NCI-H1092 (cell line): ENCODE data around the gene SLC6A18.

Experiments used
- DNase-seq: peaks from one replicate; lab custom pipeline; 2025; lab: John Stamatoyannopoulos, UW

SLC6A18 gene

GRCh38 chr5:1231354-1231905 lies 6.2 kb downstream of the SLC6A18 start:
- no peak for DNase-seq

- no peak for DNase-seq
Measured at GRCh38 chr5:1232780-1233179, 7.6 kb downstream of the SLC6A18 start.

- no peak for DNase-seq
Measured at GRCh38 chr5:1235379-1235778, 10.2 kb downstream of the SLC6A18 start.

GRCh38 chr5:1235838-1236237 lies 10.7 kb downstream of the SLC6A18 start:
- DNase-seq, result no peak

- peak; percentile 36 for DNase-seq
Measured at GRCh38 chr5:1239505-1240251, 14.5 kb downstream of the SLC6A18 start.

- no peak for DNase-seq
Measured at GRCh38 chr5:1240496-1241260, 15.5 kb downstream of the SLC6A18 start.

- no peak for DNase-seq
Measured at GRCh38 chr5:1241509-1242080, 16.4 kb downstream of the SLC6A18 start.

GRCh38 chr5:1242733-1243486 lies 17.7 kb downstream of the SLC6A18 start:
- DNase-seq, result no peak

- DNase-seq, result no peak
Measured at GRCh38 chr5:1243487-1244130, 18.4 kb downstream of the SLC6A18 start.

GRCh38 chr5:1244255-1244654 lies 19.1 kb downstream of the SLC6A18 start:
- DNase-seq, result no peak

- DNase-seq, result no peak
Measured at GRCh38 chr5:1244976-1245375, 19.8 kb downstream of the SLC6A18 start.

- no peak for DNase-seq
Measured at GRCh38 chr5:1245905-1246576, 20.9 kb downstream of the SLC6A18 start.

- DNase-seq, result peak; percentile 56
Measured at GRCh38 chr5:1246711-1247431, 21.7 kb downstream of the SLC6A18 start.

- DNase-seq, result no peak
Measured at GRCh38 chr5:1247811-1248210, 22.6 kb downstream of the SLC6A18 start.

- DNase-seq, result no peak
Measured at GRCh38 chr5:1249366-1250280, 24.4 kb downstream of the SLC6A18 start.

GRCh38 chr5:1251678-1252580 lies 26.7 kb downstream of the SLC6A18 start:
- DNase-seq, result no peak

GRCh38 chr5:1252681-1253080 lies 27.5 kb downstream of the SLC6A18 start:
- DNase-seq, result no peak

- no peak for DNase-seq
Measured at GRCh38 chr5:1253456-1254105, 28.4 kb downstream of the SLC6A18 start.
